ENCODE data around the gene PTPN6. TPM values are rescaled to one million over a fixed set of nuclear protein-coding genes. Genes with fewer than 3 reads are reported as not detected.

PTPN6 gene
- total RNA-seq, 1 donor from 2014 or later = 1.5 TPM

DNA sequence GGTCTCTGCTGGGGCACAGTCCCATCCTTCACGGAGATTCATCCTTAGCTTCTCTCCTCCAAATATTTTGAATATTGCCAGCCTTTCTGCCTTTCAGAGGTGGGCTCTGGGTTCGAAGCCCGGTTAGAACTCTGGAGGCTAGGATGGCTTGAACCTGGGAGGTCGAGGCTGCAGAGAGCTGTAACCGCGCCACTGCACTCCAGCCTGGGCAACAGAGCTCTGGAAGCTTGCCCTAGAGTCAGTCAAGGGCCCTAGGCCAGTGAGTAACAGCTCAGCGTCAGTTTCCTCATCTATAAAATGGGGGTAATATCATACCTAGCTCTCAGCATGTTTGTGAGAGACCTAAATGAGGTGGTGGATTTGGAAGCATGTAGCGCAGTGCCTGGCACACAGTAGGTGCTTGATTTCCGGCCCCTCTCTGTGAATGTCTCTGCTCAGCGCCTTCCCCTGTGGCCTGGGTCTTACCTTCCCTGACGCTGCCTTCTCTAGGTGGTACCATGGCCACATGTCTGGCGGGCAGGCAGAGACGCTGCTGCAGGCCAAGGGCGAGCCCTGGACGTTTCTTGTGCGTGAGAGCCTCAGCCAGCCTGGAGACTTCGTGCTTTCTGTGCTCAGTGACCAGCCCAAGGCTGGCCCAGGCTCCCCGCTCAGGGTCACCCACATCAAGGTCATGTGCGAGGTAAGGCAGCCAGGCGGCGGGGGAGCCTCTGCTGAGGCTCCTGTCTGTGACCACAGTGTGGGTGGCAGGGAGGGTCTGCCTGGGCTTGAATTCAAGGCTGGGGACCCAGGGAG, 3.4 kb downstream of the PTPN6 start:
- no peak for DNase-seq (ENCODE audit: low read depth)

DNA sequence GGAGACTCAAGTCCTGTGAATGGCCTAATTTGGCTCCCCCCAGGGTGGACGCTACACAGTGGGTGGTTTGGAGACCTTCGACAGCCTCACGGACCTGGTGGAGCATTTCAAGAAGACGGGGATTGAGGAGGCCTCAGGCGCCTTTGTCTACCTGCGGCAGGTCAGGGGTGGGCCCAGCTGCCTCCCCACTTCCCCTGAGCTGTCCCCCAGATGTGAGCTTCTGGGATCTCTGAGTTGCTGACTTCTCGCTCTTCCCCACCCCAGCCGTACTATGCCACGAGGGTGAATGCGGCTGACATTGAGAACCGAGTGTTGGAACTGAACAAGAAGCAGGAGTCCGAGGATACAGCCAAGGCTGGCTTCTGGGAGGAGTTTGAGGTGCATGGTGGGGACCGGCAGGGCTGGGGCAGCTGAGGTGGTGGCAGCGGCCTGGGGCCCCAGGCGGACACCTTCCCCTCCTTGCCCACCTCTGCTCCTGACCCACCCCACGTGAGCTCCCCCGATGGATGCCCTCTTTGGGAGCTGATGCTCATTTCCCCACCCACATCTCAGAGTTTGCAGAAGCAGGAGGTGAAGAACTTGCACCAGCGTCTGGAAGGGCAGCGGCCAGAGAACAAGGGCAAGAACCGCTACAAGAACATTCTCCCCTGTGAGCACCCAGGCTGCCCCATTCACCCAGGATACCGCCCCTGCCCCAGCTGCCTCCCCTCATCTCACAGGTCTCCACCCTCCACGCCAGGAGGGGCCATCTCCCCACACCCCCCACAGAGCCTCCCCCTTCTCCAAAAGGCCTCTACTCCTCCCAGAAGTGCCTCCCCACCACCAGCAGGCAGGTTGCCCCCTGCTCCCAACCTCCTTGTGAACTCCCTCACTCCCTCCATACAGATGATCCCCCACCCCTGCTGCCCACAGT, 4.2 kb downstream of the PTPN6 start:
- no peak for DNase-seq (ENCODE audit: low read depth)

DNA sequence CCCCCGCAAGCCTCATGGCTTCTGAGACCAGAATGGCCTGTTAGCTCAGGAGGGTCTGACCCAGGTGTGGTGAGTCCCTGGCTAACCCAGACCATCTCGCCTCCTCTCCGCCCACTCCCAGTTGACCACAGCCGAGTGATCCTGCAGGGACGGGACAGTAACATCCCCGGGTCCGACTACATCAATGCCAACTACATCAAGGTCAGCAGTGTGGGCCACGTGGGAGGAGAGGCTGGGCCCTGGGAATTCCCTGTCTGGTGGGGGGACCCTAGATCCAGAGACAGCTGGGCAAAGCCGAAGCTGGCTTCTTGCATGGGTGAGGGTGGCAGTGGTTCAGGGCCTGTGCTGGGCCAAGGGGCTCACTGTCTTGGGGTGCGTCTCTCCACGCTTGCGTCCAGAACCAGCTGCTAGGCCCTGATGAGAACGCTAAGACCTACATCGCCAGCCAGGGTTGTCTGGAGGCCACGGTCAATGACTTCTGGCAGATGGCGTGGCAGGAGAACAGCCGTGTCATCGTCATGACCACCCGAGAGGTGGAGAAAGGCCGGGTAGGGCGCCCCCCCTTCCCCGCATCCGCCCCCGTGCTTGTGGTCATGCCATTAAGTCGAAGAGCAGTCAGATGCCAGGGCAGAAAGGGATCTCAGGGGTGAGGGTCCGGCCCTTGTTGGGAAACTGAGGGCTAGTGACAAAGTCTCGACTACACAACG, 5.0 kb downstream of the PTPN6 start:
- no peak for DNase-seq (ENCODE audit: low read depth)

DNA sequence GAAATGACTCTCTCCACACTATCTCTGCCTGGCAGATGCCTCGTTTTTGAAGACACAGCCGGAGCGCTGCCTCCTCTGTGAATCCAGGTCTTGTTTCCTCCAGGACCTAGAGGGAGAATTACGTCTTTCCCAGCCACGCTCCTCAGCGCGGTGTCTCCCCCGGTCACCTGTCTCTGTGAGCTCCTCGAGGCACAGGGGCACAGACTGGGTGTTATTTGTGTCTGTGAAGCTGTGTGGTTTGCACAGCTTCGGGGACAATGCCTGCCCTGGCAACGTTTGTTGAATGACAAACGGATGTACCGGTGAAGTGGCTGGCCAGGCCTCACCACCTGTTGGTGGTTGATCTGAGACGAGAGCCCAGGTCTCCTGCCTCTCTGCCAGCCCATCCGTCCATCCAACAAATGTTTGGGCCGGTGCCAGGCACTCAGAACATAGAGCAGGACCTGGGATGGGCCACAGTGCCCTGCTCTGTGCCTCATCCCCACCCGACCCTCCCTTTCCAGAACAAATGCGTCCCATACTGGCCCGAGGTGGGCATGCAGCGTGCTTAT, 6.1 kb downstream of the PTPN6 start:
- DNase-seq (ENCODE audit: low read depth) = peak; percentile 43

DNA sequence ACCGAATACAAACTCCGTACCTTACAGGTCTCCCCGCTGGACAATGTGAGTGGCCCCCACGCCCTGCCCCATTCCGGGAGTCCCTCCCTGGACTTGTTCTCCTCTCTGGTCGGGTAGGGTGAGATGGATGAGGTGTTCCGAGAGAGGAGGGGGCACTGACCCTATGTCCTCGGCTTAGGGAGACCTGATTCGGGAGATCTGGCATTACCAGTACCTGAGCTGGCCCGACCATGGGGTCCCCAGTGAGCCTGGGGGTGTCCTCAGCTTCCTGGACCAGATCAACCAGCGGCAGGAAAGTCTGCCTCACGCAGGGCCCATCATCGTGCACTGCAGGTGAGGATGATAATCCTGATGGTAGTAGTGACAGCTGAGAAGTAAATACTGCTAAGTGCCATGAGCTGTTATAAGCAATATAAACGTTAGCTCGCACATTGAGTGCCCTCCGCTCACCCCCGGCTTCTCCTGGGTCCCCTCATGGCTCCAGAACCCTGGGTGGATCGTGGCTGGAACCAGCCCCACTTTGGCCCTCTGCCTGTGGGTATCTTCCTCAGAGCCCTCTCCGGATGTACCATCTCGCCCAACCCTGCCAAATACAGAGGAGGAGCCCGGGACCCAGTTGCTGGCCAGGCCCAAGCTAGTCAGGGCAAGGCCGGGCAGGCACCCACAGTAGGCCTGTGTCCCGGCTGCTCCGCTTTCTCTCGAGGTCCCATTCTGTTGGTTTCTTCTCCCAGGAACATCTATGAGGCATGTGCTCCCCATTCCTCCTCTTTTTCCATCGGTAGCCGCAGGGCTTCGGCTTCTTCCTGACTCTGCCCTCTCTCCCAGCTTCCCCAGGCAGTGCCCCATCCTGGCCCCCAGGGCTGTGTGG, 6.8 kb downstream of the PTPN6 start:
- DNase-seq (ENCODE audit: low read depth) = no peak

DNA sequence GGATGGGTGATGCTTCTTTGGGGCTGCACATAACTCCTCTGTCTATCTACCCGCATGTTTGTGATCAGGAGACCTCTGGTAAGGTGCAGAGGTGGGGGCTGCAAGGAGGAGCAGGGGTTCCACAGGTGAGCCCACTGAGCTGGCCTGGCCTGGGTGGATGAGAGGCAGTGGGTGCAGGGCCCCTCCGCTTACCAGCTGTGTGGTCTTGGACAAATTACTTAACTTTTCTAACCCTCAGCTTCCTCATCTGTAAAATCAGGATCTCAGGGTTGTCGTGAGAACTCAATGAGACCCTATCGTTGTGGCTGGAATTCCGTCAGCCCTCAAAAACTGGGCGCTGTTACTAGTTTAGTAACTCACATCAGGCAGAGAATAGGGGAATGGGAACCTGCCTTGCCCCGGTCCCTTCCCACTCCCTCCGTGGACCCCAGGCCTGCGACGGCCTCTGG, 7.5 kb downstream of the PTPN6 start:
- no peak for DNase-seq (ENCODE audit: low read depth)

DNA sequence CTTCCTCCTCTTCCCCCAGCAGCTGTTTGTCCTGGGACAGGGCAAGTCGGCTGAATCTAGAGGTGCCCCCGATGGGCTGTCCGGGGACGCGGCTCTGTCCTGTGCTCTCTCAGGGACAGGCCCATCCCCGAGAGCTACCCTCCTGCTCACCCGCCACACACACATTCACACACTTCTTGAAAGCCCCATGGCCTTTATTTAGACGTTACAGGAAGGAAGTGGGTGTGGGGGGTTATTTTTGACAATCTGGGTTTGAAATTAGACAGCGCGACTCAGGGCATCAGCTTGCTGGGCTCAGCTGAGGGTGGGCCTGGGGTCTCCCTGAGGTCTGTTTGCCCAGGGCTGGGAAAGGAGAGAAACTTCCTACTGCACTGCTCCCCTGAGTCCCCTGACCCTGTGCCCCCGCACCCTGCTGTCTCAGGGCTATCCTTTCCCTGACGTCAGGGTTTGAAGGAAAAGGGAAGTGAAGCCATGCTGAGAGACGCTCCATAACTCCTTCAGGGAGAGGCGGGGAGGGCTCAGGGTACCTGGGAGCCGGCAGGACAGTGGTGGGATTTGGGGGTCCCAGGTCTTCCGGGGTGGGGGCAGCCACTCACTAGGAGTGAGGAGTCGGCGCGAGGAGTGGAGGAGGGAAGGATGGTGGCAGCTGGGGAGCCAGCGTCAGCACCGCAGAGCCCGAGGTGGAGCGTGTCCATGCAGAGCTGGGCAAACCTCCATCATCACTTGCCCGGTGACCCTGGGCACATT, 8.1 kb downstream of the PTPN6 start:
- no peak for DNase-seq (ENCODE audit: low read depth)

DNA sequence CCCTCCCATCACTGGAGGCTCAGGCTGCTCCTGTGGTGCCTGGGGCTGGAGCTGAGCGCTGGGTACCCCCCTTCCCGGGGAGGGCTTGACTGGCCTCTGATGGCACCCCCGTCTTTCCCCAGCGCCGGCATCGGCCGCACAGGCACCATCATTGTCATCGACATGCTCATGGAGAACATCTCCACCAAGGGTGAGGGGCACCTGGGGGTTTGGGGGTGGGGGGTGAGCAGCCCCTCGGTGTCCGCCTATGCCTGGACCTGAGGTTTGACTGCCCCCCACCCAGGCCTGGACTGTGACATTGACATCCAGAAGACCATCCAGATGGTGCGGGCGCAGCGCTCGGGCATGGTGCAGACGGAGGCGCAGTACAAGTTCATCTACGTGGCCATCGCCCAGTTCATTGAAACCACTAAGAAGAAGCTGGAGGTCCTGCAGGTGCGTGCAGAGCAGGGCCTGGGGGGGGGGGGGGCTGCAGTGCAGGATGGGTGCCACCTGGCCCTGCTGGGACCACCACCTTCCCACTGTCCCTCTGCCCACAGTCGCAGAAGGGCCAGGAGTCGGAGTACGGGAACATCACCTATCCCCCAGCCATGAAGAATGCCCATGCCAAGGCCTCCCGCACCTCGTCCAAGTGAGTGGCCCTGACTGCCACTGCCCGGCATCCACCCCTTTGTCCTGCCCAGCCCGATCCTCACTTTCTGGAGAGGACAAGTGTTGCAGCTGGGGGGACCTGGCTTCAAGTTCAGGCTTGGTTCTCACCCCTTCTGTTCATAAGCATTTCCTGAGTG, 8.8 kb downstream of the PTPN6 start:
- no peak for DNase-seq (ENCODE audit: low read depth)

DNA sequence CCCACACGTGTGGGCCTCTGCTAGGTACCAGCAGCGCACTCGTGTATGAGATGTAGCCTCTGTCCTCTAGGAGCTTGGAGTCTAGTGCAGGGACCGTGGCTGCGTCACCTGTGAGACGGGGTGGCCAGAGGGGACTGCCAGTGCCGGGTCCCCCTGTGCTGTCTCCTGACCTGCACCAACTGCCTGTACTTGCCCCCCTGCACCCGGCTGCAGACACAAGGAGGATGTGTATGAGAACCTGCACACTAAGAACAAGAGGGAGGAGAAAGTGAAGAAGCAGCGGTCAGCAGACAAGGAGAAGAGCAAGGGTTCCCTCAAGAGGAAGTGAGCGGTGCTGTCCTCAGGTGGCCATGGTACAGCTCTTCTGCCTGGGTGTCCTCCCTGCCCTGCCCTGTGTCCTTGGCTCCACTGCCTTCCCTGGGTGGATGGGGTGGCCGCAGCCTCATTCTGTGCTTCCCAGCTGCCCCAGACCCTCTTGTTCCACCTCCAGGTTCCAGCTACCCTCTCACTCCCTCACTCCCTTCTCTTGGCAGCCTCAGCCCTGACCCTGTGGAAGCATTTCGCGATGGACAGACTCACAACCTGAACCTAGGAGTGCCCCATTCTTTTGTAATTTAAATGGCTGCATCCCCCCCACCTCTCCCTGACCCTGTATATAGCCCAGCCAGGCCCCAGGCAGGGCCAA, 9.6 kb downstream of the PTPN6 start:
- DNase-seq (ENCODE audit: low read depth) = no peak

DNA sequence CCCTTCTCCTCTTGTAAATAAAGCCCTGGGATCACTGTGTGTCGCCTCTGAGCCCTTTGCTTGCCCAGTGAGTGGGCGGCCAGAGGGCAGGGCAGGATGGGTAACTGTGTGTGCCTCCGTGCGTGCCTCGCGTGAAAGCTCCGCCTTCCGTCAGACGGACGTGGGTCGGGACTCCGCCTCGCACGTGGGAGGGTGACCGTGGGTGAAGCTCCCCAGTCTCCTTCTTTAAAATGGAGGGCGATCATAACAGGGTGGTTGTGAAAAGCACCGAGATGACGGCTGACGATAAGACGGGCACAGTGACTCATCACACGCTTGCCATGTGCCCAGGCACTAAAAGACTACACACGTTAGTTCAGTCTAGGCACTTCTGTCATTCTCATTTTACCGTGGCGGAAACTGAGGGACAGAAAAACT, 10.1 kb downstream of the PTPN6 start:
- peak; percentile 79 for DNase-seq (ENCODE audit: low read depth)

DNA sequence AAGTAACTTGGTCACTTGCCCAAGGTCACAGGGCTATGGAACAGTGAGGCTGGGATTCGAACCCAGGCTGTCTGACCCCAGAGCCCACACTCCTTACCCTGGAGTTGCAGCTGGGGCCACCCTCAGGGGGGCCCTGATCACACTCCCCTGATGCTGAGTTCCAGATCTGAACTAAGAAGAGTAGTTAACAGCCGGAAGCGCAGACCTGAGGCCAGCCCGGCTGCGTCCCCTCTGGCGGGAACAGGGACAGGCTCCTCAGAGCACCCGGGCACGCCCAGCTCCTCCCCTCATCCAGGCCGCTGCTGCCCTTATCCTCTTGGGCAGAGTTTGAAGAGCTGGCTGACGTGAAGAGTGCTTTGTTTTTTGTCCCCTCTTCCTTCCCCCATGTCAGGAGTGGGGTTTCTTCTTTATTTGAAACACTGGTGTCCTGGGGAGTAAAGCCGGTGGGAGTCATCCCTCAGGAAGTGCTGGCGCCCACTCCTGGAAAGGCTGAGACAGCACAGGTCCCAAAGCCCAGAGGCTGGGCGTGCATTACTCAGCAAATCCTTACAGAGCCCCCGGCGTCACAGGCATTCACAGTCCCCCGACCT, 10.6 kb downstream of the PTPN6 start:
- peak; percentile 79 for DNase-seq (ENCODE audit: low read depth)

DNA sequence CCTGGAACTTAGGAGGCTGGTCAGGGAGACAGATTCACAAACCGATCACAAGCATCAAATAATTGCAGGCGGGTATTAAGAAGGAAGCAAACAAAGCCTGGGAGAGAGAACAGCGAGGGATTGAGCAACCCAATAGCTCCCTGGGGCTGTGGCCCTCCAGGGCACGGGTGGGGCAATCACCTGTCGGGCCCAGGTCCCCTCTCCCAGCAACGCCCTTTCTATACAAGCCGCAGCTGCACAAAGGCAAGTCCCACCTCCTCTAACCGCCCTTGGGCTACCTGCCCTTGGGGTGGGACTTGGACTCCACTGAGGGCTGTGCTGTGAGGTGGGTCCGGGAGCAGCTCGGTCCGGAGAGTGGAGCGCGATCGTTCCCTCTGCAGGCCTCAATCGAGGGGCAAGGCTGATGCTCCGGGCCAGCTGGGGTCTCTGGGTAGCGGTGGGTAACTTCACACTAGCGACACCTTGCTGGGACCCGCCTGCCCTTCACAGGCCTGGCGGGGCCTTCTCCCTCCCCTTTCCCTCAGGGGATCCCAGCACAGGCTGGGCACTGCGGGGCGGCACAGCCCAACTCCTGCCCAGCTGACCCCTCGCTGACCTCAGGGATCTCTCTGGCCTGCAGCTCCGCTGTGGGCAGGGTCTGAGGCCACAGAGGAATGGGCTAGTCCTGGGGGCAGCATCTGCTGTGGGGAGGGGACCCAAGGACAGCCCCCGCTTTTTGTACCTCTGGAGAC, 11.3 kb downstream of the PTPN6 start:
- no peak for DNase-seq (ENCODE audit: low read depth)

DNA sequence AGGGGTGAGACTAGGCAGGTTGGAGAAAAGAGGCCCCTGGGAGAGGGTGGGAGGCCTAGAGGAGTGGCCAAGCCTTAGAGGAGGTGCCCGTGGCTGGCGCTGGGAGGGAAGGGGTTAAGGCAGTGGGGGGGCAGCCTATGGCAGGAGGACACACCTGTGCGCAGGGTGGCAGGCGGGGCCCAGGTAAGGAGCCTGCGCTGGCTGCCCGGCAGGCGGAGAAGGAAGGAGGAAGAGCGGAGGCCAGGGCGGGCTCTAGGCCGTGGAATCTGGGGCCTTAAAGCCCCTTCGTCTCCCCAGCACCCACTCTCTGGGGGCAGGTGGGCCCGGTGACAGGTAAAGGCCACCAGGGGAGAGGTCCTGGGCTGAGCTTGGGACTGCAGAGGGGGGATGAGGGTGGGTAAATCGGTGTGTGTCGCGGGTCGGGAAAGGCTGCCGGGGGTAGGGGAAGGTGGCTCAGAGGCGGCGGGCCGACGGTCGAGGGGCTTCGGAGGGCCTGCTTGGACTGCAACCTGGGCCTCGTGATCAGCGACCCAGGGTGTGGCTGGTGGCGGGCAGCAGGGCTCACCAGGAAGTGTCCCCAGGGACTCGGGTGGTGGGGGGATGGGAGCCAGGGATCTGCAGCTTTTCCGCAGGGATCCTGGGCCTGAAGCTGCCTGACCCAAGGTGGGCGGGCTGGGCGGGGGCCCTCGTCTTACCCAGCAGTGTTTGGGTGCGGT, 12.0 kb downstream of the PTPN6 start:
- no peak for DNase-seq (ENCODE audit: low read depth)

DNA sequence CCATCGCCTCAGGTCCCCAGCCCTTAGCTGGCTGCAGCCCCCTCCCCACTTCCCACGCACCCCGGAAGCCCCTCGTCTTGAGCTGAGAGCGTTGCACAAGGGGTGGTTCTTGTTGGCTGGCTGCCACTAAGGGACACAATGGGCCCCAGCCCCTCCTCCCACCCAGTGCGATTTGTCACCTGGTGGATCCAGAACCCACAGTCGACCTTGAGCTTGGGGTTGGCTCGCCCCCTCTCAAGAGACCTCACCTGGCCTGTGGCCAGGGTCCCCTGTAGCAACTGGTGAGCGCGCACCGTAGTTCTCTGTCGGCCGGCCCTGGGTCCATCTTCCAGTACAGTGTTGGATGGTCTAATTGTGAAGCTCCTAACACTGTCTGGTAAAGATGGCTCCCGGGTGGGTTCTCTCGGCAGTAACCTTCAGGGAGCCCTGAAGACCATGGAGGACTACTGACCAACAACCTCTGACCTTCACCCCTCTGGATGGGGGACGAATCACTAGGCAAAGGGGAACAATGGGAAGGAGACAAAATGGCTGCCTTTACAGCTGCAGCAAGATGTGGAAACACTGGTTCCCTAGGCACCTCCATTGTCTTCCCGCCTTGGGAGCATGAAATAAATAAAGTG, 12.7 kb downstream of the PTPN6 start:
- no peak for DNase-seq (ENCODE audit: low read depth)

DNA sequence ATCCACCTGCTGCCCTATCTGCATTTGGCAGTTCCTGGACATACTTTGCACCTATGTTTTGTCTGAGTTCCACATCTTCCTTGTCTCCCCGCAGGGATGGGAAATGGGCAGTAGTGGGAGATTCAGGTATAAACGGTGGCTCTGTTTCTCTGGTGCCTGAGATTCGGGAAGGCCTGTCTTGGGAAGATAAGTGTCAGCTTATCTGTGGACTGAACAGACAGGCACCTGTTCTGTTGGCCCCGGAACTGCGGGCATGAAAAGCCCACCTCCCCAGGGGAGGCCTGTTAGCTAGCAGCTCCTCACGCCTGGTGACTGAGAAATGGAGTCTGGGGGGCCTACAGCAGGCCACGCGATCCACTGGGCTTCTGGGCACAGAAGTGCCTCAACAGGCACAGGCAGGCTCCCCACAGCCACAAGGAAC, 13.5 kb downstream of the PTPN6 start:
- no peak for DNase-seq (ENCODE audit: low read depth)

Data from myocyte (in vitro differentiated cells).